ENCODE results near the gene HOXA10.

HOXA10 gene

GRCh38 chr7:27179030-27179429 is 4.9 kb upstream of the HOXA10 start:
- DNase-seq: no peak

DNA sequence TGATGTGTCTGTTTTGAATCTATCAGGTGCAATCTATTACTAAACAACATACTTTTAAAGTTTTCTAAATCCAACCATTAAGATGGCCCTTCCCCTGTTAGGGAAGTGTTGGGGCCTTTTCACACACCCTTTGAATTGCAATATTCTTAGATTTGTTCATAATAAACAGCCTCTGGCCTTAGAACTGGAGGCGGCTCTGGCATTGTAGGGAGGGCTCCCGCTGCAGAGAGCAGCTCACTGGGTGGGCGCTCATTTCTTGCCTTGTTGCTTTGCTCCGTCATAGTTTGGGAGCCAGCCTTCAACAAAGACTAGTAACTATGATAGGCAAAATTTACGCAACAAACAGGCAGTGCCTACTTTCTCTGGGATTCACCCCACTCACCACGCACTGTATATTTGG is 4.2 kb upstream of the HOXA10 start:
- DNase-seq: no peak

GRCh38 chr7:27177795-27178320 is 3.7 kb upstream of the HOXA10 start:
- DNase-seq: no peak

DNA sequence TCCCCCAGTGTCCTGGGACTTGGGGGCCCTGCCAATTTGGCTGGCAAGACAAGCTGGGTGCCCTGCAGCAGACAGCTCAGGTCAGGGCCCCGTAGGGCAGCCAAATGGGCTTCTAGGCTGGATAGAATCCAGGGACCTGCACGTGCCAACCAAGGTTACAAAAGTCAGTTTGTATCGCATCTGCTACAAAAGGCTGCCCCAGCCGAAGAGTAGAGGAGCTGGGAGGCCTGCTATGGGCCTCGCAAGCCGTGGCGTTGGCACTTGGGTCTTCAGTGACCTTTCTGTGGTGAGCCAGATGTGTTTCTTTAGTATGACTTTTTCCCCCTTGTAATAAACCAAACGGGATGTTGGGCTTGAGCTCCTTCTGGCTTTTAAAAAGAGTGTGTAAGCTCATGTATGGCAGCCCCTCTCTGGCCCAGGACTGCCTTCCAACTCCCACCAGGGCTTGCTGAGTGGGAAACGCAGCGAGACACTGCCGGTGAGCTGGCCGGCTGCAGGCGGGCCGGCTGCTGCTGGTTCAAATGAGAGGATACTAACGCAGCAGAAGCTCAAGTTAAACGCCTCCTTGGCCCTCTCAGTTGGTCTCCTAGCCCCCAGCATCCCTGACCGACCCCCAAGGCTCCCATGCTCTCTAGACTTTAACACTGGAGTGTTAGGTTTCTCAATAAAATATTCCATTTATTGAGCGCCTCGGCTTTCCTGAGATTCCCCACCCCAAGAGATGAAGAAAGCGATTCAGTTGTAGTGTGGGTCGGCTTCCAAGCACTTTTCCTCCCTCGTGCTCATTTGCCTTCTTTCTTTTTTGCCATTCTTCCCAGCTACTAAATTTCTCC is 3.1 kb upstream of the HOXA10 start:
- DNase-seq: no peak

DNA sequence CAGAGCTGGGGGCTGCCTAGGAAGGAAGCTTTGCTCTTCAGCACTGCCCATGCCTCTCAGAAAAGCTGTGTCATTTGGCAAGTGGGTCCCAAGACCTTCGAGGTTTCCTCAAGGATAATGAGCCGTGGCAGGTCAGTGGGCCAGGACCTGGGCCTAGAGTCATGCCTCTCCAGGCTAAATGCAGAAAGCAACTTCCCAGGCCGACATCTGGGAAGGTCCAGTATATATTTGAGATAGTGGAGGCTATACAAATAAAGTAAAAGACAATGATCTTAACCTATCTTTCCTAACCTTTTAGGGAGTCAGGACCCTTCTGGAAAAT is 2.4 kb upstream of the HOXA10 start:
- no peak for DNase-seq

GRCh38 chr7:27175626-27176523 is 1.8 kb upstream of the HOXA10 start:
- DNase-seq: no peak

DNA sequence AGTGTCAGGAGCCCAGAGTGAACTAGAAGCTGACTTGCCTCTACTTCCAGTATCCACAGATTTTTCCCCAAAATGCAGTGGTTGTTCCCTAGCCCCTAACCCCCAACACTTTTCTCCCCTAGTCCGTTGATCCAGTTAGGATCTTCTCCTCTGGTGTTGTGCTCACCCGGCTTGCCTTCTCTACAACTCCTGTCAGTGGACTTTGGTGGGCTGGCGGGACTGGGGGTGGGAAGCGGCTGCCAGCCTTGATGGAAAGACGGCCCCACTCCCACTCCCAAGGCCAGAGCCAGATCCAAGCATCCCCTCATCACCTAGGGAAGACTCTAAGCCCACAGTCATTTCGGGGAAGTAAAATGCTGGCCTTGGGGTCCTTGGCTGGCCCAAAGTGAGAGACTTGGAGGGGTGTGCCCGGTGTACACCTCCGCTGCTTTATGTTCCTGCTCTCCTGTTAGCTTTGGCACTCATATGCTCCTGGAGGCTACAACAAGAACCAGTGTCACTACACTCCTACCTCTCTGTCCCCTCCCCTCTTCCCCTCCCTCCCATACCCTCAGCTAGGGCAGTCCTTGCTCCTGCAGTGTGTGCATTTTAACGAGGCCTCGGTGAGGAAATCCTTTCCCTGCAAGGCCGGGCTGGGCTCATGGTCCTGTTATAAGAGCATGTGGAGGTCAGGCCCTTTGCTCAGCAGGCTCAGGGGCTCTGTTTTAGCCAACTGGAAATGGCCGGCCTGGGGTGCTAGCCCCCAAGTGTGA is 930 bp upstream of the HOXA10 start:
- DNase-seq: no peak

- DNase-seq: no peak
Observed at GRCh38 chr7:27173511-27173955, 587 bp downstream of the HOXA10 start.

GRCh38 chr7:27172823-27173510 is 1.2 kb downstream of the HOXA10 start:
- DNase-seq: no peak

- DNase-seq: no peak
Observed at GRCh38 chr7:27172315-27172774, 1.8 kb downstream of the HOXA10 start.

DNA sequence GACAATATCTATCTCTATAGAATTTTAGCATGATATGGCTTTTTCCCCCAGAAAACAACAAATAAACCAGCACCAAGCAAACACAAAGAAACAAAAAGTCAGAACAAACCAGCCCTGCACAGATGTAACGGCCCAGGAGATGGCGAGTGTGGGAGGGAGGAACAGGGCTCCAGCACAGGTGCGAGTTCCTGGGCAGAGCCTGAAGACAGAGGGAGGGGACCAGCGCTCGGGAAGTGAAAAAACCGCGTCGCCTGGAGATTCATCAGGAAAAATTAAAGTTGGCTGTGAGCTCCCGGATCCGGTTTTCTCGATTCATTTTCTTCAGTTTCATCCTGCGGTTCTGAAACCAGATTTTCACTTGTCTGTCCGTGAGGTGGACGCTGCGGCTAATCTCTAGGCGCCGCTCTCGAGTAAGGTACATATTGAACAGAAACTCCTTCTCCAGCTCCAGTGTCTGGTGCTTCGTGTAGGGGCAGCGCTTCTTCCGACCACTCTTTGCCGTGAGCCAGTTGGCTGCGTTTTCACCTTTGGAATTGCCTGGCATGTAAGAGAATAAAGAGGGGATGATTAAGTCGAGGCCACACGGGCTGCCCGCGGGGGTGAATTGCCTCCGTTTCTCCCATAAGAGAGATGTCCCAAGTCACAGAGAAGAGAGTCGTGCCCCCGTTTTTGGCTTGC is 2.3 kb downstream of the HOXA10 start:
- no peak for DNase-seq

GRCh38 chr7:27171325-27171636 is 2.8 kb downstream of the HOXA10 start:
- no peak for DNase-seq

GRCh38 chr7:27170426-27171324 is 3.4 kb downstream of the HOXA10 start:
- DNase-seq: no peak

GRCh38 chr7:27169658-27170425 is 4.3 kb downstream of the HOXA10 start:
- DNase-seq: no peak

DNA sequence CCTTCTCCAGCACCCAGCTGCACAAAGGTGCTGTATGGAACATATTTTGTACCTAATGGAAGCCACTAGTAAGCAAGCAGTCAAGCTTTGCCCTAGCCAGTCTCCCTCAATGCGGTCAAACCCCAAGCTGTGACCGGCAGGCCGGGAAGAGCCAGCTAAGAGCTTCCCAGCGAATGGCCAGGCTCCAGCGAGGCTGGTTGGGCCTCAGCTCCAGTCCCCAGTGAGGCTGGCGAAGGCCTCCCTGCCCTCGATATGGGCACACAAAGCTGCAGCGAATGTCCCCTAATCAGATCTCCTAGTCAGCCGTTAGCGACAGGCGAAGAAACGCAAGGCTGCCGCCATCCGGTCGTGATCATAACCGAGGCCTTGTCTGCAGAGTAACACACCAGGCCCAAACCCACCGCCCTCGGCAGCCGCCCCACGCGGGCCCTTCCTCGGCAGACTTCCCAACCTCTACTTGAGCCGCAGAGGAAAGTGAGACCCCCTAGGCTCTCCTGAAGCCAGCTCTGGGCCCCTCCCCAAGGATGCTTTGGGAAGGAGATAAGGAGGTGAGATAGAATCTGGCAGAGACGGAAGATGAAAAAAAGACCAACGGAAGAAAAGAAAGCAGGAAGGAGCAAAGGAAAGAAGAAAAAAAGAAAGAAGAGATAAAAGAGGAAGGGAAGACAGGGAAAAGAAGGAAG is 5.7 kb downstream of the HOXA10 start:
- DNase-seq: no peak

DNA sequence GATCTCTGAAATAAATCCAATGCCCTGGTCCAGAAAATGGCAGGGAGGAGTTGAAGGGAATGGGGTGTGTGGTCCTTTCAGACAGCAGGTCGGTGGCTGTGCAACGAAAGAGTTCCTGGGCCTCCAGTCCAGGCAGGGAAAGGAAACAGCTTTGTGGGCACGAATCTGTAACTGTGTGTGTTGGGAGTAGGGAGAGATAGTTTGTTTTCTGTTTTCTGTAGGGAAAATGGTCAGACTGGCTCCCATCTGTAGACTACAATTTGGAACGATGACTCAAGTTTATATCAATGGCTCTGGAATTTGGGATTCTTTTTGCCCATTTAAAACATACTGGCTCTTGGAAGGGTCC is 6.2 kb downstream of the HOXA10 start:
- DNase-seq: no peak

GRCh38 chr7:27166531-27167505 is 7.3 kb downstream of the HOXA10 start:
- DNase-seq: no peak

GRCh38 chr7:27165996-27166530 is 8.1 kb downstream of the HOXA10 start:
- no peak for DNase-seq

Measured in effector CD8-positive, alpha-beta T cell (primary cell).